22Rv1 (cell line): ENCODE results near the gene PSMA3.

ENCODE experiments used
- ZFX ChIP-seq: fragments of 450-650 bp; IDR thresholded peaks from 2 replicates; pipeline ENCODE4 v1.6.1; 2017; ENCODE audit warnings: antibody characterized with exemption, borderline replicate concordance
- TF ChIP-seq, protein P1 (sequence below): fragments of 450-650 bp; IDR thresholded peaks from 2 replicates; pipeline ENCODE4 v1.5.1; 2017; ENCODE audit warnings: mild to moderate bottlenecking

DNA sequence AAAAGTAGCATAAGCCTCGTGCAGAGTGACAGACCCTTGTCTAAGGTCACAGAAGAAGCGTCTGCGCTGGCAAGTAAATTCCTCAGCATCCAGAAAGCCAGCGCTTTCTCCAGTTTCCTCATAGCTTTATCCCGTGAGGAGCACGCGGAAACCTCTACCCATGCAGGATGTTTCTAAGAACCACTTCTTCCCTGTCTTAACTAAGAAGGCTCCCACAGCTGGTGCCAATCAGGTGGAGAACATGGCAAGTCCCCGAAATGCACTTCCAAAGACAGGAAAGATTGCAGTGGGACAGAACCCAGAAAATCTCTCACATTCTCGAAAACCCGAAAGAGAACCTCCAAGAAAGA, 52.7 kb downstream of the PSMA3 start:
- TF ChIP-seq, protein P1, sequence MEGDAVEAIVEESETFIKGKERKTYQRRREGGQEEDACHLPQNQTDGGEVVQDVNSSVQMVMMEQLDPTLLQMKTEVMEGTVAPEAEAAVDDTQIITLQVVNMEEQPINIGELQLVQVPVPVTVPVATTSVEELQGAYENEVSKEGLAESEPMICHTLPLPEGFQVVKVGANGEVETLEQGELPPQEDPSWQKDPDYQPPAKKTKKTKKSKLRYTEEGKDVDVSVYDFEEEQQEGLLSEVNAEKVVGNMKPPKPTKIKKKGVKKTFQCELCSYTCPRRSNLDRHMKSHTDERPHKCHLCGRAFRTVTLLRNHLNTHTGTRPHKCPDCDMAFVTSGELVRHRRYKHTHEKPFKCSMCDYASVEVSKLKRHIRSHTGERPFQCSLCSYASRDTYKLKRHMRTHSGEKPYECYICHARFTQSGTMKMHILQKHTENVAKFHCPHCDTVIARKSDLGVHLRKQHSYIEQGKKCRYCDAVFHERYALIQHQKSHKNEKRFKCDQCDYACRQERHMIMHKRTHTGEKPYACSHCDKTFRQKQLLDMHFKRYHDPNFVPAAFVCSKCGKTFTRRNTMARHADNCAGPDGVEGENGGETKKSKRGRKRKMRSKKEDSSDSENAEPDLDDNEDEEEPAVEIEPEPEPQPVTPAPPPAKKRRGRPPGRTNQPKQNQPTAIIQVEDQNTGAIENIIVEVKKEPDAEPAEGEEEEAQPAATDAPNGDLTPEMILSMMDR, result no peak
- TF ChIP-seq ZFX, result no peak
